Cardiac fibroblast (primary cell): Measurements from ENCODE around the gene RBBP8NL.

ENCODE experiments used
- DNase-seq, 2 donors: peaks; one replicate each; pipeline versions ENCODE4 v3.0.0 to v3.0.0-alpha.2; 2010; ENCODE audit warnings: low read depth in 2 of 2
- H3K4me3 ChIP-seq, 2 donors: replicated peaks in 1 of 2; 1 replicate in 1 of 2; 2 replicates in 1 of 2; pipeline ENCODE4 v1.5.1; 2011; ENCODE audit warnings: low read depth in 2 of 2, low read length in 2 of 2, mild to moderate bottlenecking in 2 of 2, moderate library complexity in 1 of 2
- TF ChIP-seq, protein P1 (sequence below): IDR thresholded peaks from one replicate; pipeline ENCODE4 v1.5.1; 2011; ENCODE audit warnings: low read depth, mild to moderate bottlenecking, low read length, inconsistent platforms

RBBP8NL gene

DNA sequence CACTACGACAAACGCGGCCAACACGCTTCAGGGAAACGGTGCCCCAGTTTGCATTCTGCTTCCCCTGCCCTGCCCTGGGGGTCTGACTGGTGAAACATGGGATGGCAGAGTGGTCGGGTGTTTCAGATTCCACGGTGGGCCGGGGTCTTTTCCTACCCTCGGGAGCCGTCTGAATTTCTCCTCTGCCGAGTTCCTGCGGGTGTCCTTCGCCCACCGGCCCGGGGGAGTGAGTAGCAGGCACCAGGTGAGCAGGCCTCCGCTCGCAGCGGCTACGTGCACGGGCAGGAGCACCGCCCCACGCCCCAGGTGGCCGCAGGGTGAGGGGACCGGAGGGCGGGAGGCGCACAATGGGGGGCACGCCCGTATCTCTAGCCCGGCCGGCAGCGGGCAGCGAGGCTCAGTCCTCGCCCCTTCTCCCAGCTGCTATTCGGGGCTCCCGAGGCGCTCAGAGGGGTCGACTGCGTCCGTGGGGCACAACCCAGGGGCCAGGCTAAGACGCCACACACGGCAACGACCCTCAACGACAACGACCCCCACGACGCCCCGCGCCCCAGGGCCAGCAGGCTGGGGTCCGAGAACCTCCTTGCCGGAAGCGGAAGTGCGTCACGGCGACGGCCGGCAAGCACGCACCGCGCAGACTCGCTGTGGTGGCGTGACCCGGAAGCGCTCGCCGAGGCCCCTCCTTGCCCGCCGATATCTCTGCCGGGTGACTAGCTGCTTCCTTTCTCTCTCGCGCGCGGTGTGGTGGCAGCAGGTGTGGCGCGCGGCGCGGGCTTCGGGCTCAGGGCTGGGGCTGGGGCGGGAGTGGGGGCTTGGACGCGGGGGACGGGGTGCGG, 40.7 kb downstream of the RBBP8NL start, which contains the start of gene RPS21:
Gene RPS21, plus strand, starts transcription at position 721 of the 836 bp plus-strand sequence. CDS start 236 bp downstream, outside the sequence.
- peak; percentile 89 to 91 for DNase-seq
- peak within 1 kb of the TSS; percentile 97 to 99 for H3K4me3 ChIP-seq
- TF ChIP-seq, protein P1, sequence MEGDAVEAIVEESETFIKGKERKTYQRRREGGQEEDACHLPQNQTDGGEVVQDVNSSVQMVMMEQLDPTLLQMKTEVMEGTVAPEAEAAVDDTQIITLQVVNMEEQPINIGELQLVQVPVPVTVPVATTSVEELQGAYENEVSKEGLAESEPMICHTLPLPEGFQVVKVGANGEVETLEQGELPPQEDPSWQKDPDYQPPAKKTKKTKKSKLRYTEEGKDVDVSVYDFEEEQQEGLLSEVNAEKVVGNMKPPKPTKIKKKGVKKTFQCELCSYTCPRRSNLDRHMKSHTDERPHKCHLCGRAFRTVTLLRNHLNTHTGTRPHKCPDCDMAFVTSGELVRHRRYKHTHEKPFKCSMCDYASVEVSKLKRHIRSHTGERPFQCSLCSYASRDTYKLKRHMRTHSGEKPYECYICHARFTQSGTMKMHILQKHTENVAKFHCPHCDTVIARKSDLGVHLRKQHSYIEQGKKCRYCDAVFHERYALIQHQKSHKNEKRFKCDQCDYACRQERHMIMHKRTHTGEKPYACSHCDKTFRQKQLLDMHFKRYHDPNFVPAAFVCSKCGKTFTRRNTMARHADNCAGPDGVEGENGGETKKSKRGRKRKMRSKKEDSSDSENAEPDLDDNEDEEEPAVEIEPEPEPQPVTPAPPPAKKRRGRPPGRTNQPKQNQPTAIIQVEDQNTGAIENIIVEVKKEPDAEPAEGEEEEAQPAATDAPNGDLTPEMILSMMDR = no peak

DNA sequence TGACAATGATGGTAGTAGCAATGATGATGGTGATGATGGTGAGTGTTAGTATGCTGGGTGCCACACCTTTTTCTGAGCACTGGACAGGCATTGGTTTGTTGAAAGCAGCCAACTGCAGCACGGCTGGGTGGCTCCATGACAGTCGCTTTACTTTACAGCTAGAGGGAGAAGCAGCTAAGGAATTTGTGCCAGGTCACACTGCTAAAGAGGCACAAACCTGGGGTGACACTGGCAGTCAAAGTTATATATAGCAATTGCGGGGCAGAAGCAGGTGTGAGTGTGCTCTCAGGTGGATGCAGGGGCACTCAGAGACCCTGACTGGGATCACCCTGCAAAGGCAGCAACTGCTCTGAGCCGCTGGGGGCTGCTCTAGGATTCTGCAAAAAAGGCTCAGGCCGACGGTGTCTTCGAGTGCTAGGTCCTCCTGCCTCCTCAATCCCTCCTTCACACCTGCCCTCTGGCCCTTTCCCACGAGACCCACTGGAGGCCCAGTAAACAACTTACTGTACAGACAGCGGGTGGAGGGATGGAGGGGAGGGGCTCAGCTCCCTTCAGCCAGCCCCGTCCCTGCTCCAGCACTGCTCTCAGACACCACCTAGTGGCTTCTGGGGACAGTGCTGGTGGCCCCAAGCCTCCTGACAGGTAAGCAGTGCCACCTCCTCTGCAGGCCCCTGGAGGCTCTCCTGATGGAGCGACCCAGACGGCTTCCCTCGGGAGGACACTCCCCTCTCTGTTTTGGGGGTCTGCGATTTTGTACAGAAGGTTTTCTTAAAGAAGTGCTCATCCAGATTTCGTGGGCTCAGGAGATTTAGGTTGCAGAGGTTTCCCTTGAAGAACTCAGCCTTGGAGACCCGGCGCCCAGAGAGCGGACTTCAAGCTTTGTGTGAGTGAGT, 44.8 kb downstream of the RBBP8NL start:
- H3K4me3 ChIP-seq = no peak overlapping the region
- TF ChIP-seq, protein P1 = peak; percentile 97
- peak; percentile 78 to 79 for DNase-seq

DNA sequence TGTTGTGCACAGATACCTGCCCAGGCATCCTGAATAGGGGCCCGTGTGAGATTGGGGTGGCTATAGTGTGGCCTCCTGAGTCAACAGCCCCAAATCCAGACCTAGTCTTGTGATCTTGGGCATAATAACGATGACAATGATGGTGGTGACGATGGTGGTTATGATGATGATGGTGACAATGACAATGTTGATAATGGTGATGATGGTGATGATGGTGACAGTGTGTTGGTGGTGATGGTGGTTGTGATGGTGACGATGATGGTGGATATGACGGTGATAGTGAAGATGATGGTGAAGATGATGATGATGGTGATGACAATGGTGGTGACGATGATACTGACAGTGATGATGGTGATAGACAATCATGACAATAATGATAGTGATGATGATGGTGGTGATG, 45.5 kb downstream of the RBBP8NL start:
- no peak for DNase-seq
- TF ChIP-seq, protein P1 = no peak

DNA sequence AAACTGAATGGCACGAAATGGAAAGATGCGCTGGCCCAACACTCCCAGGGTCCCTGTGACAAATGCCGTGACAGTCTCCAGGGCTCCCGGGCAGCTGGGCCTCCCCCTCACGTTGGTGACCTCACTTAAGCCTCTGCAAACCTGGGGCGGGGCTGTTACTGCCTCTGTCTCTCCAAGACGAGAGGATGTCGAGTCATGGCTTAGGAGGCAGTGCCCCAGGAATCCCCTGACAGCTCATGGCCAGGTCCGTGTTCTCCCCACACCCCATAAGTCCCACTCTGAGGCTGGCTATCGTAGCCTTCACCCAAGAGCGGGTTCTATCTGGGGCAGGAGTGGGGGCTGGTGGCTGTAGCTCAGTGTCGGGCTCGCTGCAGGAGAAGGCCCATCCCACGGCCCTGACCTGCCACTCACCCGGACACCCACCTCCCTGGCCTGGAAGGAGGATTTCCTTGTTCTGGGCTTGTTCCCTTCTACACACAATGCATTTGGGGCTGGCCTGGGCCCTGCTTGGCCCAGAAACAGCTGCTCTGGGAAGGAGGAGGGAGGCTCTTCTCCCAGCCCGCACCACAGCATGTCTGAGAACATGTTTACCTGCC, 46.0 kb downstream of the RBBP8NL start:
- no peak overlapping the region for H3K4me3 ChIP-seq
- peak; percentile 51 to 94 for DNase-seq
- TF ChIP-seq, protein P1 = no peak

More for the DNA sequence above, 45.5 kb downstream of the RBBP8NL start:
- no peak overlapping the region for H3K4me3 ChIP-seq

DNA sequence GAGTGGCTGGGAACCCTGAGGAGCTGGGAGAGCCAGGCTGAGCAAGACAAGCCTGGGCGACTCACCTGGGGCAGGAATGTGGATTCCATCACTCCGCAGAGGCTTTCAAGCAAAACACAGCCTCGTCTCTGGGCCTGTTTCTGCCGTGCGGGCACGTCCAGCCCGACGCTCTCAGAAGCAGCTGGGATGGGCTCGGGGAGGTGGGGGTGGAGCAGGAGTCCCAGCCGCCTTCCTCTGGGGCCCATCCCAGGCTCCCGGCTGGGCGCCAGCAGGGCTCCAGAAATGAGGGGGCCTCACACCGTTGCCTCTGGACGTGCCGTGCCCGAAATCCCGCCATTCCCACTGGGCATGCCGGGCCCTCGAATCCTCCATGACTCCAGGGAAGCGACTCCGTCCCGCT, 49.1 kb downstream of the RBBP8NL start:
- no peak for DNase-seq
- no peak overlapping the region for H3K4me3 ChIP-seq

More for the DNA sequence above, 49.1 kb downstream of the RBBP8NL start:
- TF ChIP-seq, protein P1 = no peak
